K562 (cell line): ENCODE data around the gene SETMAR. TPM values are rescaled to one million over a fixed set of nuclear protein-coding genes. Genes with fewer than 3 reads are reported as not detected.

ENCODE experiments used
- FOXA1 ChIP-seq: fragments of 450-650 bp; IDR thresholded peaks from 2 replicates; pipeline ENCODE4 v1.6.1; 2016; ENCODE audit warnings: mild to moderate bottlenecking, borderline replicate concordance
- HNRNPL ChIP-seq: fragments of 200-400 bp; formaldehyde crosslinking; IDR thresholded peaks from 2 replicates; pipeline ENCODE4 v1.6.1; 2017; ENCODE audit warnings: low read depth, mild to moderate bottlenecking, low read length
- MAZ ChIP-seq, 2 experiments: fragments of 450-650 bp in 1 of 2; sonication (generic) in 1 of 2; formaldehyde crosslinking; IDR thresholded peaks in 1 of 2; conservative IDR thresholded peaks in 1 of 2; 2 replicates each; pipeline versions ENCODE4 v1.4.0 to v1.5.0; 2020; ENCODE audit warnings: mild to moderate bottlenecking in 1 of 2, missing genetic modification reagents in 1 of 2
- MBD2 ChIP-seq: sonication (generic); IDR thresholded peaks from 2 replicates; pipeline ENCODE4 v1.6.1; 2016; ENCODE audit warnings: low read depth, borderline replicate concordance
- POLR2AphosphoS5 ChIP-seq: IDR thresholded peaks from 2 replicates; pipeline ENCODE4 v1.6.1; 2011; ENCODE audit warnings: mild to moderate bottlenecking, low read depth, low read length, moderate library complexity; ENCODE audit not compliant: control insufficient read depth, insufficient read depth
- POLR3G ChIP-seq: IDR thresholded peaks from 2 replicates; pipeline ENCODE4 v1.6.1; 2011; ENCODE audit not compliant: insufficient read length, insufficient replicate concordance; ENCODE audit errors: extremely low read depth
- RAD51 ChIP-seq: fragments of 450-650 bp; IDR thresholded peaks from 2 replicates; pipeline ENCODE4 v1.7.1; 2016; ENCODE audit warnings: low read depth, mild to moderate bottlenecking, borderline replicate concordance
- TBP ChIP-seq: optimal IDR thresholded peaks from 2 replicates; pipeline ENCODE3; 2011; ENCODE audit warnings: low read depth, low read length, improper control_type of control experiment
- ZNF184 ChIP-seq: sonication (generic); formaldehyde crosslinking; IDR thresholded peaks from 2 replicates; pipeline ENCODE4 v1.5.0; 2020; ENCODE audit warnings: missing genetic modification reagents
- ZNF384 ChIP-seq: IDR thresholded peaks from 2 replicates; pipeline ENCODE4 v1.6.1; 2012; ENCODE audit warnings: low read depth, low read length, improper control_type of control experiment
- polyA plus RNA-seq, 8 experiments: library from polyadenylated mRNA; depleted of rRNA in 4 of 8; stranded (reverse) in 5 of 8; unstranded in 3 of 8; fragments of >200 nt; fragmentation: Nextera tagmentation in 2 of 8; fragmentation: Illumina TruSeq in 1 of 8; extraction: Ambion mirVana in 2 of 8; extraction: Trizol in 1 of 8; gene quantifications; 2 replicates each; pipeline versions ENCODE4 v1.2.1 to v1.2.3, GENCODE V29; 2011 to 2014; ENCODE audit warnings: inconsistent platforms in 1 of 8, missing spikeins in 1 of 8
- total RNA-seq, 7 experiments: library from RNA; depleted of rRNA in 6 of 7; stranded (reverse); fragments of >200 nt in 6 of 7; fragmentation: Illumina TruSeq in 2 of 7; extraction: Trizol in 2 of 7; gene quantifications; 2 replicates each; pipeline versions ENCODE4 v1.2.1 to v1.2.3, GENCODE V29; 2011 to 2021; ENCODE audit warnings: low replicate concordance in 1 of 7
- TF ChIP-seq, protein P1 (sequence below): fragments of 250-450 bp; sonication (Bioruptor Pico); IDR thresholded peaks from 2 replicates; pipeline ENCODE4 v1.5.0; 2020; ENCODE audit warnings: mild to moderate bottlenecking
- TF ChIP-seq, protein P2 (sequence below): fragments of 250-450 bp; sonication (Bioruptor Pico); IDR thresholded peaks from 2 replicates; pipeline ENCODE4 v1.5.0; 2021
- TF ChIP-seq, protein P3 (sequence below): fragments of 450-650 bp; IDR thresholded peaks from 2 replicates; pipeline ENCODE4 v1.6.1; 2016; ENCODE audit warnings: antibody characterized with exemption
- TF ChIP-seq, protein P4 (sequence below): sonication (generic); formaldehyde crosslinking; IDR thresholded peaks from 2 replicates; pipeline ENCODE4 v1.4.0; 2020; ENCODE audit warnings: mild to moderate bottlenecking, missing genetic modification reagents
- TF ChIP-seq, protein P5 (sequence below): fragments of 150-350 bp; conservative IDR thresholded peaks from 2 replicates; pipeline ENCODE4 v1.6.1; 2014; ENCODE audit warnings: low read length
- TF ChIP-seq, protein P6 (sequence below): fragments of 250-450 bp; sonication (Bioruptor Pico); IDR thresholded peaks from 2 replicates; pipeline ENCODE4 v1.4.0; 2020; ENCODE audit warnings: mild to moderate bottlenecking, moderate library complexity

The SETMAR gene
- total and polyA plus RNA-seq, 9 of the 15 experiments (the other 6 are each of a cell fraction or from before 2014, with no cell fraction given) = 5.5 to 25.1 (median 18.2) TPM

DNA sequence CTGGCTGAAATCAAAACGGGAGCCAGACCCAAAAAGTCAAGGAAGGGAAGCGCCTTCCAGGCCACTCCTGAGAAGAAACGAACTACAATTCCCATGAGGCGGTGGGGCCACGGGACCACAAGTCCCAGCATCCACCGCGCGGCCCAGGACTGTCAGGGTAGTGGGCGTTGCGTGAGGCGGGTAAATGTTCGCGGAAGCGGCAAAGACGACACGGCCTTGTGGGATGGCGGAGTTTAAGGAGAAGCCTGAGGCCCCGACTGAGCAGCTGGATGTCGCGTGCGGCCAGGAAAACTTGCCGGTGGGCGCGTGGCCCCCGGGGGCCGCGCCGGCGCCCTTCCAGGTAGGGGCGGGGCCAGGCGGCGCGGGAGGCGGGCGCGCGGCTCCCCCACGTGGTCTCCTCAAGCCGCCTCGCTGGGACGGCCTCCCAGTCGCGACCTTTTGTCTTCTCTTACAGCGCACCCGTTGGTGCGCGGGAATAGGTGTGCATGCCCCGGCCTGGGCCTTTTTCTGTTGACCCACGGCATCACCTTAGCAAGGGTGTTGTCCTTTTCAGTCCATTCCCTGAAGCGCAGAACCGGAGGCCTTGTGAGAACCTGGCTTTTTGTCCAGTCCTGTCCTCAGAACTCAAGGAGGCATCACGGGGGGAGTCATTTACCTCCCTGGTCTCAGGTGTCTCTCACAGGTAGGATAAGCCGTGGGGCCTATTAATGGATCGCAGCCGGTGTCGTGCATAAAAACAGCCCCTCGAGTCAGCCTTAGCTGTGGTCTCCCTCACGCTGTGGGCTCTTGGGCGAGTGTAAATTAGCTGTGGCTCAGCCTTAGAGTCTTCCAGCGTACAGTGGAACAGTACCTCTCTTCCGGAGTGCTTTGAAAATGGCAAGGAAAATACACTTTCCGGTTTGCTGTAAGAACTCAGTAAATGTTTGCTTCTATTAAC lies at the start of gene SETMAR (continued):
- TF ChIP-seq, protein P1, sequence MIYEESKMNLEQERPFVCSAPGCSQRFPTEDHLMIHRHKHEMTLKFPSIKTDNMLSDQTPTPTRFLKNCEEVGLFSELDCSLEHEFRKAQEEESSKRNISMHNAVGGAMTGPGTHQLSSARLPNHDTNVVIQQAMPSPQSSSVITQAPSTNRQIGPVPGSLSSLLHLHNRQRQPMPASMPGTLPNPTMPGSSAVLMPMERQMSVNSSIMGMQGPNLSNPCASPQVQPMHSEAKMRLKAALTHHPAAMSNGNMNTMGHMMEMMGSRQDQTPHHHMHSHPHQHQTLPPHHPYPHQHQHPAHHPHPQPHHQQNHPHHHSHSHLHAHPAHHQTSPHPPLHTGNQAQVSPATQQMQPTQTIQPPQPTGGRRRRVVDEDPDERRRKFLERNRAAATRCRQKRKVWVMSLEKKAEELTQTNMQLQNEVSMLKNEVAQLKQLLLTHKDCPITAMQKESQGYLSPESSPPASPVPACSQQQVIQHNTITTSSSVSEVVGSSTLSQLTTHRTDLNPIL (CRISPR knock-in tag) = no peak
- TF ChIP-seq POLR2AphosphoS5 = peak; percentile 77
- TF ChIP-seq FOXA1 = no peak
- peak; percentile 73; the same call in 1 of the 2 replicates for TF ChIP-seq MBD2
- TF ChIP-seq, protein P2, sequence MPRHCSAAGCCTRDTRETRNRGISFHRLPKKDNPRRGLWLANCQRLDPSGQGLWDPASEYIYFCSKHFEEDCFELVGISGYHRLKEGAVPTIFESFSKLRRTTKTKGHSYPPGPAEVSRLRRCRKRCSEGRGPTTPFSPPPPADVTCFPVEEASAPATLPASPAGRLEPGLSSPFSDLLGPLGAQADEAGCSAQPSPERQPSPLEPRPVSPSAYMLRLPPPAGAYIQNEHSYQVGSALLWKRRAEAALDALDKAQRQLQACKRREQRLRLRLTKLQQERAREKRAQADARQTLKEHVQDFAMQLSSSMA (CRISPR knock-in tag) = no peak
- TF ChIP-seq RAD51 = no peak; the same call in 1 of the 2 replicates
- TF ChIP-seq, protein P3, sequence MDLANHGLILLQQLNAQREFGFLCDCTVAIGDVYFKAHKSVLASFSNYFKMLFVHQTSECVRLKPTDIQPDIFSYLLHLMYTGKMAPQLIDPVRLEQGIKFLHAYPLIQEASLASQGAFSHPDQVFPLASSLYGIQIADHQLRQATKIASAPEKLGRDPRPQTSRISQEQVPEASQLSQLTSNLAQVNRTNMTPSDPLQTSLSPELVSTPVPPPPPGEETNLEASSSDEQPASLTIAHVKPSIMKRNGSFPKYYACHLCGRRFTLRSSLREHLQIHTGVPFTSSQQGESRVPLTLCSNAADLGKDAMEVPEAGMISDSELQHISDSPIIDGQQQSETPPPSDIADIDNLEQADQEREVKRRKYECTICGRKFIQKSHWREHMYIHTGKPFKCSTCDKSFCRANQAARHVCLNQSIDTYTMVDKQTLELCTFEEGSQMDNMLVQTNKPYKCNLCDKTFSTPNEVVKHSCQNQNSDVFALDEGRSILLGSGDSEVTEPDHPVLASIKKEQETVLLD = no peak
- TF ChIP-seq, protein P4, sequence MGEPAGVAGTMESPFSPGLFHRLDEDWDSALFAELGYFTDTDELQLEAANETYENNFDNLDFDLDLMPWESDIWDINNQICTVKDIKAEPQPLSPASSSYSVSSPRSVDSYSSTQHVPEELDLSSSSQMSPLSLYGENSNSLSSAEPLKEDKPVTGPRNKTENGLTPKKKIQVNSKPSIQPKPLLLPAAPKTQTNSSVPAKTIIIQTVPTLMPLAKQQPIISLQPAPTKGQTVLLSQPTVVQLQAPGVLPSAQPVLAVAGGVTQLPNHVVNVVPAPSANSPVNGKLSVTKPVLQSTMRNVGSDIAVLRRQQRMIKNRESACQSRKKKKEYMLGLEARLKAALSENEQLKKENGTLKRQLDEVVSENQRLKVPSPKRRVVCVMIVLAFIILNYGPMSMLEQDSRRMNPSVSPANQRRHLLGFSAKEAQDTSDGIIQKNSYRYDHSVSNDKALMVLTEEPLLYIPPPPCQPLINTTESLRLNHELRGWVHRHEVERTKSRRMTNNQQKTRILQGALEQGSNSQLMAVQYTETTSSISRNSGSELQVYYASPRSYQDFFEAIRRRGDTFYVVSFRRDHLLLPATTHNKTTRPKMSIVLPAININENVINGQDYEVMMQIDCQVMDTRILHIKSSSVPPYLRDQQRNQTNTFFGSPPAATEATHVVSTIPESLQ (CRISPR knock-in tag) = no peak; the same call in 1 of the 2 replicates
- TF ChIP-seq, protein P5, sequence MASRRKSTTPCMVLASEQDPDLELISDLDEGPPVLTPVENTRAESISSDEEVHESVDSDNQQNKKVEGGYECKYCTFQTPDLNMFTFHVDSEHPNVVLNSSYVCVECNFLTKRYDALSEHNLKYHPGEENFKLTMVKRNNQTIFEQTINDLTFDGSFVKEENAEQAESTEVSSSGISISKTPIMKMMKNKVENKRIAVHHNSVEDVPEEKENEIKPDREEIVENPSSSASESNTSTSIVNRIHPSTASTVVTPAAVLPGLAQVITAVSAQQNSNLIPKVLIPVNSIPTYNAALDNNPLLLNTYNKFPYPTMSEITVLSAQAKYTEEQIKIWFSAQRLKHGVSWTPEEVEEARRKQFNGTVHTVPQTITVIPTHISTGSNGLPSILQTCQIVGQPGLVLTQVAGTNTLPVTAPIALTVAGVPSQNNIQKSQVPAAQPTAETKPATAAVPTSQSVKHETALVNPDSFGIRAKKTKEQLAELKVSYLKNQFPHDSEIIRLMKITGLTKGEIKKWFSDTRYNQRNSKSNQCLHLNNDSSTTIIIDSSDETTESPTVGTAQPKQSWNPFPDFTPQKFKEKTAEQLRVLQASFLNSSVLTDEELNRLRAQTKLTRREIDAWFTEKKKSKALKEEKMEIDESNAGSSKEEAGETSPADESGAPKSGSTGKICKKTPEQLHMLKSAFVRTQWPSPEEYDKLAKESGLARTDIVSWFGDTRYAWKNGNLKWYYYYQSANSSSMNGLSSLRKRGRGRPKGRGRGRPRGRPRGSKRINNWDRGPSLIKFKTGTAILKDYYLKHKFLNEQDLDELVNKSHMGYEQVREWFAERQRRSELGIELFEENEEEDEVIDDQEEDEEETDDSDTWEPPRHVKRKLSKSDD = no peak
- TF ChIP-seq MAZ (CRISPR knock-in tag; conservative IDR thresholded peaks at IDR 0.05 in 1 of 2, IDR thresholded peaks at IDR 0.05 in 1 of 2) = peak; percentile 92 to 94
- no peak for TF ChIP-seq ZNF184 (CRISPR knock-in tag)
- no peak for TF ChIP-seq HNRNPL
- TF ChIP-seq TBP = peak; percentile 74
- TF ChIP-seq, protein P6, sequence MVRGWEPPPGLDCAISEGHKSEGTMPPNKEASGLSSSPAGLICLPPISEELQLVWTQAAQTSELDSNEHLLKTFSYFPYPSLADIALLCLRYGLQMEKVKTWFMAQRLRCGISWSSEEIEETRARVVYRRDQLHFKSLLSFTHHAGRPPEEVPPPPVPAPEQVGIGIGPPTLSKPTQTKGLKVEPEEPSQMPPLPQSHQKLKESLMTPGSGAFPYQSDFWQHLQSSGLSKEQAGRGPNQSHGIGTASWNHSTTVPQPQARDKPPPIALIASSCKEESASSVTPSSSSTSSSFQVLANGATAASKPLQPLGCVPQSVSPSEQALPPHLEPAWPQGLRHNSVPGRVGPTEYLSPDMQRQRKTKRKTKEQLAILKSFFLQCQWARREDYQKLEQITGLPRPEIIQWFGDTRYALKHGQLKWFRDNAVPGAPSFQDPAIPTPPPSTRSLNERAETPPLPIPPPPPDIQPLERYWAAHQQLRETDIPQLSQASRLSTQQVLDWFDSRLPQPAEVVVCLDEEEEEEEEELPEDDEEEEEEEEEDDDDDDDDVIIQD (CRISPR knock-in tag) = no peak
- TF ChIP-seq ZNF384 = no peak
- TF ChIP-seq POLR3G = no peak
